ENCODE results near the gene LRRC57.

DNA sequence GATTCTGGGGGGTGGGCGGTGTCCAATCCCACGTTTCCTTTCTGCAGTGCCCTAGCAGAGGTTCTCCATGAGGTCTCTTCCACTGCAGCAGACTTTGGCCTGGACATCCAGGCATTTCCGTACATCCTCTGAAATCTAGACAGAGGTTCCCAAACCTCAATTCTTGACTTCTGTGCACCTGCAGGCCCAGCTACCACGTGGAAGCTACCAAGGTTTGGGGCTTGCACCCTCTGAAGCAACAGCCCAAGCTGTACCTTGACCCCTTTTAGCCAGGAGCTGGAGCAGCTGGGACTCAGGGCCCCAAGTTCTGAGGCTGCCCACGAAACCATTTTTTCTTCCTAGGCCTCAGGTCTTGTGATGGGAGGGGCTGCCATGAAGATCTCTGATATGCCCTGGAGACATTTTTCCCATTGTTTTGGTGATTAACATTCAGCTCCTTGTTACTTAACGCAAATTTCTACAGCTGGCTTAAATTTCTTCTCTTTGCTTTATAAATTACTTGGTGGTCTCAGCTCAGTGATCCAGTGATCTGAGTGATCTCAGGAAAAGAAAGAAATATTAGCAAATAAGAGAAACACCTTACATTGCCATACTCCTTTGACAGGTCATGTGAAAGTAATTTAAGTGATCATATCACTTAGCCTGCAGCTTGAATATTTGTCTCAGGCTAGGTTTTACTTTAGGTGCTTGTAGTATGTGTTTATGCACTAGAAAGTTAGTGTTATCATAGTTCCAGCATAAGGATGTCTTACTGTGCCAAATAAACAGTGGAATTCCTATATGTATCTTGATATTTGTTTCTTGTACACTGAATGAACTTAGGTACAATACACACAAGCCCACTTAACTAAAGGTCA, 50.2 kb downstream of the LRRC57 start:
- TF ChIP-seq, protein P1, sequence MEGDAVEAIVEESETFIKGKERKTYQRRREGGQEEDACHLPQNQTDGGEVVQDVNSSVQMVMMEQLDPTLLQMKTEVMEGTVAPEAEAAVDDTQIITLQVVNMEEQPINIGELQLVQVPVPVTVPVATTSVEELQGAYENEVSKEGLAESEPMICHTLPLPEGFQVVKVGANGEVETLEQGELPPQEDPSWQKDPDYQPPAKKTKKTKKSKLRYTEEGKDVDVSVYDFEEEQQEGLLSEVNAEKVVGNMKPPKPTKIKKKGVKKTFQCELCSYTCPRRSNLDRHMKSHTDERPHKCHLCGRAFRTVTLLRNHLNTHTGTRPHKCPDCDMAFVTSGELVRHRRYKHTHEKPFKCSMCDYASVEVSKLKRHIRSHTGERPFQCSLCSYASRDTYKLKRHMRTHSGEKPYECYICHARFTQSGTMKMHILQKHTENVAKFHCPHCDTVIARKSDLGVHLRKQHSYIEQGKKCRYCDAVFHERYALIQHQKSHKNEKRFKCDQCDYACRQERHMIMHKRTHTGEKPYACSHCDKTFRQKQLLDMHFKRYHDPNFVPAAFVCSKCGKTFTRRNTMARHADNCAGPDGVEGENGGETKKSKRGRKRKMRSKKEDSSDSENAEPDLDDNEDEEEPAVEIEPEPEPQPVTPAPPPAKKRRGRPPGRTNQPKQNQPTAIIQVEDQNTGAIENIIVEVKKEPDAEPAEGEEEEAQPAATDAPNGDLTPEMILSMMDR (IDR thresholded peaks at IDR 0.05; ENCODE audit: low read length) = no peak
- TF ChIP-seq EZH2 (optimal IDR thresholded peaks at IDR 0.05; ENCODE audit: low read depth, low read length) (no peak), EZH2phosphoT487 (IDR thresholded peaks at IDR 0.05; ENCODE audit: low read length) (no peak)

All from MM.1S (cell line).